ENCODE results near the gene GALR1. TPM values are rescaled to one million over a fixed set of nuclear protein-coding genes. Genes with fewer than 3 reads are reported as not detected.
A peak's percentile ranks its signal among the peaks of the same experiment; 100 is the strongest.
"Not testable (repeated sequence)": the region's sequence is repeated elsewhere in the genome, so short reads cannot be mapped to it uniquely, and the experiment has no call there.

GALR1 gene
- not detected for total RNA-seq

DNA sequence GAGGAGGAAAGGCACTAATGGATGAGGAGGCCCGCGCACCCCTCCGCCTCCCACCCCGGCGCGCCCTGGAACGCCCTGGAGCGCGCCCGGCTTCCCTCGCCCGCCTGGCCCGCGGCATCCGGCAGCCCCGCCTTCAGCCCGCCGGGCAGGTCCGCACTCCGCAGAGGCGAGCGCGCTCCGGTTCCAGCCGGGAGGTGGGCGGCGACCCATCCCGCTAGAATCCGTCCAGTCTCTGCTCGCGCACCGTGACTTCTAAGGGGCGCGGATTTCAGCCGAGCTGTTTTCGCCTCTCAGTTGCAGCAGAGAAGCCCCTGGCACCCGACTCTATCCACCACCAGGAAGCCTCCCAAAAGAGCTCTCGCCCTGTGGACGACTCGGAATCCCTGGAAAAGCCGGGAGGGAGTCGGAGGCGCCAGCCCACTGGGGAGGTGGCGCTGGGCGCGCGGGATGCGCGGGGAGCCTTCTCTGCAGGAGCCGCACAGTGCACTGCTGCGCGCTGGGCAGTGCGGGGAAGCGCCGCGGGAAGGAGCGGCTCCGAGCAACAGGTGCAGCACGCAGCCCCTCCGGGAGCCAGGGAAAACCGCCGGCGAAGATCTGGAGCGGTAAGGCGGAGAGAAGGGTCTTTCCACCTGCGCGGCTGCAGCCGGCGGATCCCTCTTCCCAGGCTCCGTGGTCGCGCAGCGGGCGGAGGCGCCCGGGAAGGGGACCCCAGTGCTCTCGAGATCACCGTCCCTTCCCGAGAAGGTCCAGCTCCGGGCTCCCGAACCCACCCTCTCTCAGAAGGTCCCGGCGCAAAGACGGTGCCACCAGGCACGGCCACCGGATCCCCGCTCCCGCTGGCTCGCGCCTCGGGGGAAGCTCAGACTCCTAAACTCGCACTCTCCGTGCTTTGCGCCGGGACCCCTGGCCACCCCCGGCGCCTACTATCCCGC lies at the start of gene GALR1:
GALR1 (plus strand) TSS at position 280 of the 932 bp plus-strand sequence. CDS start 701 bp downstream, outside the sequence.
- no peak for DNase-seq

GRCh38 chr18:77201506-77201905 lies 48.1 kb upstream of the GALR1 start:
- DNase-seq = no peak

DNA sequence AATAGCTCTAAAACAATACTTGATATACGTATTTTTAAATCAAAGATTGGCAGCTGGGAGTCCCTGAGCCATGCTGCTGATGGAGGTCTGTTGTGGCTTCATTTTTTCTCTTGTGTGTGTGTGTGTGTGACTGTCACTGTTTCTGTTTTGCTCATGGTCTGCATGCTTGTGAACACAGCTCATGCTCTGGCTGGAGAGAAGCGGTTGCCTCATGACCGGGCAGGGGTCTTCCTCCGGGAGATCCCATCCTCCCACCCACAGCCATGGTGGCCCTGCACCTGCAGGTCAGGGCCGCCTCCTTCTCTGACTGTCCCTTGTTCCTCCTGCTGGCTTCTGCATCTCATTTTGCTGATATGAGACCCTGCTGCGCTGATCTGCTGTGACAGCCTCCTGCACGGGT lies 47.3 kb upstream of the GALR1 start:
- no peak for DNase-seq

DNA sequence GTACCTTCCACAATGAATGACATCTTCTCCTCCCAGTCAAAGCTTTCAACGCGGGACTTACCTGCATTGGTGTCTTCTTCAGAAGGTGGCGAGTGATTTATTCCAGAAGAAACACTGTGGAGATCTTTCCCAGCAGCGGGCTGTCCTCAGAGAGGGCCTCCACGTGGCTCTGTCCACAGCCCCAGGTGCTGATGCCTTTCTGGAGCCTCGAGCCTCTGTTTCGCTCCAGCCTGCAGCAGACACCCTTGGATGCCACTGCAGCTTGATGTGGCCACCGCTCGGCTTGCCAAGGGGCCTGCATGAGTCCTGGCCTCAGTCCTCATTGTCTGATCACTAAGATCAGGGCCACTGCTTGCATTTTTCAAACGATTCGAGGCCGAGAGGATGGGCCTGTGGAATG lies 46.6 kb upstream of the GALR1 start:
- no peak for DNase-seq

DNA sequence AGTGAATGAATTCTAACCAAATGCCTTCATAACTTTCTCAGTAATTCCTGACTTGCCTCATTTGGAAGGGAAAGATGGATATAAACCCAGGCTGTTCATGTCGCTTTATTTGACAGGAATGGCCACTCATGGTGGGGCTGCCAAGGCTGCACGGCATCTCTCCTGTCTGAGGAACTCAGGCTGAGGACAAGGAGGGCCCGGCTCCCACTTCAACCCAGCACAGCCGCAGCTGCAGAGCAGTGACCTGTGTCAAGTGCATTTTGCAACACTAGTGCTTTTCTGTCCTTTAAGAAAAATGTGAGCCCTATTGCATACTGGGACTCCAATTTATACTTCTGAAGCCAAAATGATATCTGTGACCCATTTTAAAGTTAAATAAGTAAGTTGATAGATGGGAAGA lies 45.8 kb upstream of the GALR1 start:
- DNase-seq = no peak

DNA sequence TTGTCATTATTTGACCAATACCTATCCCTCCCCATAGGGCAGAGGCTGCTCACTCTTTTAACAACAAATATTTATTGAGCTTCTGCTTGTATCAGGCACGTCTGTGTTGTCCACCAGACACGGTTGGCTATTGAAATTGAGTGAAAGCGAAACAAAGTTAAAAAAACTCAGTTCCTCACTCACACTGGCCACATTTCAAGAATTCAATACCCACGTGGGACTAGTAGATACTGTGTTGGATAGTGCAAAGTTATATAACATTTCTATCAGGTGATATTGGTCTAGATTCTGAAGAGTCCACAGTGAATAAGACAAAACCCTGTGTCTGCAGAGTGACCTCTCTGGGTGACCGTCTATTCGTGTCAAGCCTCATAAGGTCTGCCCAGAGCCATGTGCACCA lies 43.9 kb upstream of the GALR1 start:
- no peak for DNase-seq

- no peak for DNase-seq
These were observed 42.8 kb upstream of the GALR1 start for GRCh38 chr18:77206676-77207374.

DNA sequence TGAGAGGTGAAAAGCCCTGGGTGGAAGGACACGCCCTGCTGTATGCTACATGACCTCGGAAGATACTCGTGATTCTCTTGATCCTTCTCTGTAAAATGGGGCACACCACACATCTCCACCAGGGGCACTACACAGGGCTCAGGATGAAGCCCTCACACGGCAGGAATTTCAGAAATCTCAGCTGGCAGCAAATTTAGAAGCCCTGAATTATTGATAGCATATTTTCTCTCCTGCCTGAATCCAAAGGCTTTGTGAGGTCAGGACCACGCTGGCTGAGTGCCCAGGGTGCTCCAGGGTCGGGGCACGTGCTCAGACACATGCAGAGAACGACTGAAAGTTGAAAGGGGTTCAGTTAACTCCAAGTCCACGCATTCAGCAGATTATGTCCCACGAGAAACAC lies 42.1 kb upstream of the GALR1 start:
- peak; percentile 28 for DNase-seq

GRCh38 chr18:77208964-77209363 lies 40.7 kb upstream of the GALR1 start:
- DNase-seq = no peak

DNA sequence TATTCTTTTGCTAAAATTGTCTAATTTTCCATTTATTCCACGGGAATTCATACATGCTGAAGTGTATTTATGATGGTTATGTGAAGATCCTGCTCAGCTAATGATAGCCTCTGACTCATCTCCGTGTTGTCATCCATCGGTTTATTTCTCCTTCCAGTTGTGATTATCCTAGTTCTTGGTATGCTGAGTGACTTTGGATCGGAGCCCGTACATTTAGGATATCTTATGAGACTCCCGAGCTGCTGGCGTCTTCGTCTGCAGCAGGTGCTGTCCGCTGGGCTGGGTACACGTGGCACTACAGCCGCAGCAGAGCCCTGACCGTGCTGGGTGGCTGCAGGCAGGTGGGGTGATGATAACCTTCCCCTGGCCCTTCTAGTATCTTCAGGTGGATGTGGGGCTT lies 40.1 kb upstream of the GALR1 start:
- DNase-seq = no peak

- no peak for DNase-seq
These were observed 39.4 kb upstream of the GALR1 start for GRCh38 chr18:77210249-77210648.

DNA sequence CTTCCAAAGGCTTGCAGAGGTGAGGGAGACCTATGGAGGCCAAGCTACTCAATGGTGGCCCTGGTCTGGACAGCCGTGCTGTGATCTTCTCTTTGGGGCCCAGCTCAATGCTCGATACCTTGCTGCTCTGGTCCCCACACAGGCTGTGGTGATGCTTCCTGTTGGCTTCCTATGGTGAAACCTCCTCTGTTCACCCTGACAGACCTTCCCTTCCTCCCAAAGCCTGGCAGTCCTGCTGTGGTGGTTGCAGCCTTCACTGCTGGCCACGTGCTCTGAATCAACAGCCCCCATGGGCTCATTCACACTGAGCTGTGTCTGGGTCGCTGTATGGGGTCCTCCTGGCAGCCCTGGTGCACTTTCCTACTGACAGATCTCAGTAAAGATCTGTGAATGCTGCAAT lies 31.0 kb upstream of the GALR1 start:
- DNase-seq = no peak

DNA sequence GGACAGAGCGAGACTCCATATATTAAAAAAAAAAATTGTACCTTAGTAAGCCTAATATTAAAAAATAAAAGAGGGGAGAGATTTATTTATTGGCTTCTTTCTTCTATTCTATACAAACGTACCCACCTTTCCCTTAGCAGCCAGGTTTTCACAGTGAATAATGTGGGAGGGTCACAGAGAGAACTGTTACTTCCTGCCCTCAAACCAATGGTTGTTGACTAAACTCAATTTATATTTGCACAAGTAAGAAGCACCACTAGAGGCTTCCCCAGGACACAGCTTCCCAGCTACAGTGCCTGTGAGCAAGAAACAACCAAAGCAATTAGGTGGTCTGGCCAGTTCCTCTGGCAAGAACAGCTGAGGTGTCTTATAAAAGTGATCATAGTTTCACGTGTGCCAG lies 28.9 kb upstream of the GALR1 start:
- DNase-seq = no peak

DNA sequence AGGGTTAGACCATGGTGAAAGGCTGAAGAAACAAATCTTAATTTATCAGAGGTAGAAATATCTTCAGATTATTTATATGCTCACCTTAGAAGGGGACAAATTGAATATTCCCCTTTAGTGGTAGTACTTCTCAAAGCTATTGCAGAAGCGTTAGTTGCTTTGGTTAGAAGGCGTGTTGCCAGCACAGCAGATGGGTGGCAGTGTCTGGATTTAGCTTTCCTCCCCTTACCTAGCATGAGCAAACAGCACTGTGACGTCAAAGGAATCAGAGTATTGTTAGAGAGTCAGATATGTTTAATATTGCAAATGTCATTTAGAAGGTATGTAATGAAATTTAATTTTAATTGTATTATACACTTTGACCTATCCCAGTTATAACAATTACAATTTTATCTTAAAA lies 27.2 kb upstream of the GALR1 start:
- no peak for DNase-seq

DNA sequence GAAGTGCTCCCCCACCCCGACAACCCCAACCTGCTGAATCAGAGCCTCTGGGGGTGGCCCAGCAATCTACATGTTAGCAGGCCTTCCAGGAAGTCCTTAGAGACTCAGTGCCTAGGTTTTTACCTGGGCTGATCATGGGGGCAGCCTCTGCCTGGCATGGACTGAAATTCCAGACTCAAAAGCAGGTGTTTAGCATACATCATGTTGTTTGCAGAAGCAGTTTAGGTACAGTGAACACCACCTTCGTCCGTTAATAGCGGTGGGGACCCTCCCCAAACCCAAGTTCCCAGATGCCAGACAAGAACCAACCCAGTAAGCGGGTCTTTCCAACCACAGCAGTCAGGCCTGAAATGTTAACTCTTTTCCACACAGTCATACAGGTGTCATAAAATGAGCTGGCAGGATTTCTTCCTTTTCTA lies 26.4 kb upstream of the GALR1 start:
- no peak for DNase-seq

DNA sequence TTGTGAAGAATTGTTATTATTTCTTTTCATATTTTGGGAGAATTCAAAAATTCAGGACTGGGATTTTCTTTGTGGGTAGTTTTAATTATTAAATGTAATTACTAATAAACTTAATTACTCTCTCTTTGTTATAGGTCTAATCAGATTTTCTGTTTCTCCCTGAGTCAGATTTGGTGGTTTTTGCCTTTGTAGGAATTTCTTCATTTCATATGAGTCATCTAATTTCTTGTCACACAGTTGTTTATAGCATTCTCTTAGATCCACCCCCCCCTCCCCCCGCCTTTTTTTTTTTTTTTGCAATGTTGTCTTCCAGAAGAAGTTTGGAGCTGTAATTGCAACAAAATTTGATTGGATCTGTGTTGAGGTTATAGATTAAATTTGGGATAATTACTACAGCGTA lies 26.0 kb upstream of the GALR1 start:
- DNase-seq = no peak

DNA sequence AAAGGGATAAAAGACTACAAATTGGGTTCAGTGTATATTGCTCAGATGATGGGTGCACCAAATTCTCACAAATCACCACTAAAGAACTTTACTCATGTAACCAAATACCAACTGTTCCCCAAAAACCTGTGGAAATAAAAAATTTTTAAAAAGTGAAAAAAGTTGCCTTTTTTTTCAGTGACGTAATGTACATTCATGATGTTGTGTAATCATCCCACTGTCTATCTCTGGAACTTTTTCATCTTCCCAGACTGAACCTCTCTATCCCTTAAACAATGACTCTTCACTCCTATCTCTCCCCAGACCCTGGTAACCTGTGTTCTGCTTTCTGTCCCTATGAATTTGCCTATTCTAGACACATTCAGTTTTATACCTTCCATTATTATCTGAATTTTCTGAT lies 19.0 kb upstream of the GALR1 start:
- no peak for DNase-seq

GRCh38 chr18:77234504-77235365 lies 14.9 kb upstream of the GALR1 start:
- no peak for DNase-seq

- not testable (repeated sequence) for DNase-seq
These were observed 10.4 kb upstream of the GALR1 start for GRCh38 chr18:77239285-77239684.

- DNase-seq = no peak
These were observed 627 bp upstream of the GALR1 start for GRCh38 chr18:77248873-77249568.

DNA sequence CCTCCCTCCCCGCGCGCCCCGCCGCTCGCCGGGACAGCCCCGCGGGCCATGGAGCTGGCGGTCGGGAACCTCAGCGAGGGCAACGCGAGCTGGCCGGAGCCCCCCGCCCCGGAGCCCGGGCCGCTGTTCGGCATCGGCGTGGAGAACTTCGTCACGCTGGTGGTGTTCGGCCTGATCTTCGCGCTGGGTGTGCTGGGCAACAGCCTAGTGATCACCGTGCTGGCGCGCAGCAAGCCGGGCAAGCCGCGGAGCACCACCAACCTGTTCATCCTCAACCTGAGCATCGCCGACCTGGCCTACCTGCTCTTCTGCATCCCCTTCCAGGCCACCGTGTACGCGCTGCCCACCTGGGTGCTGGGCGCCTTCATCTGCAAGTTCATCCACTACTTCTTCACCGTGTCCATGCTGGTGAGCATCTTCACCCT lies 865 bp downstream of the GALR1 start:
- no peak for DNase-seq

DNA sequence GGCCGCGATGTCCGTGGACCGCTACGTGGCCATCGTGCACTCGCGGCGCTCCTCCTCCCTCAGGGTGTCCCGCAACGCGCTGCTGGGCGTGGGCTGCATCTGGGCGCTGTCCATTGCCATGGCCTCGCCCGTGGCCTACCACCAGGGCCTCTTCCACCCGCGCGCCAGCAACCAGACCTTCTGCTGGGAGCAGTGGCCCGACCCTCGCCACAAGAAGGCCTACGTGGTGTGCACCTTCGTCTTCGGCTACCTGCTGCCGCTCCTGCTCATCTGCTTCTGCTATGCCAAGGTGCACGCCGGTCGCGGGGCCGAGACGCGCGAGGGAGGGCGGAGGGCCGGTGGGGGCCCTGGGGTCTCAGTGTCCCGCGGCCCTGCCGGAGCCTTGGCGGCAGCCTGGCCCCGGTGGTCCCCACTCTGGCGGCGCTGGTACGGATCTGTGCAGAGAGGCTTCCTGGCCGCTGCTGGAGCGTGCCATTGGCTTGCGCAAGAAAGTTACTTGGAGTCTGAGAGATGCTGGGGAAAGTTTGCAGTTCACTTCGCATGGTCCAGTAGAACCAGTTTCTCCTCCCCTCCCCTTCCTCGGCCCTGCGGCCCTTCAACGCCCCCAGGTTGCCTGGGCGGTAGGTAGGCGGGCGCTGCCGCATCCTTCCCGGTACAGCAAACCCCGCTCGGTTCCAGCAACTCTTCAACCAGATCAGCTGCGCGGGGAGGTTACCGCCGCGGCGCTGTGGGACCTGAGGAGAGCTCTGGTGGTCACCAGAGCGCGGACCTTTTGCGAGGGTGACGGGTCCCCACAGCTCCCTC lies 1.5 kb downstream of the GALR1 start:
- no peak for DNase-seq

Data from effector CD4-positive, alpha-beta T cell (primary cell).